HUES64 (cell line): ENCODE measurements around the gene MAGI1.

ENCODE experiments used
- H3K27ac ChIP-seq: 2 replicates; pipeline ENCODE4 v1.7.0; 2013; ENCODE audit warnings: low read depth, low read length, inconsistent platforms
- H3K27me3 ChIP-seq: 2 replicates; pipeline ENCODE4 v1.6.1; 2013; ENCODE audit warnings: mild to moderate bottlenecking, low read length; ENCODE audit not compliant: insufficient read depth
- H3K36me3 ChIP-seq: 2 replicates; pipeline ENCODE4 v1.6.1; 2013; ENCODE audit warnings: mild to moderate bottlenecking, low read length; ENCODE audit not compliant: insufficient read depth
- H3K4me1 ChIP-seq: 2 replicates; pipeline ENCODE4 v1.6.1; 2013; ENCODE audit warnings: mild to moderate bottlenecking, low read length, moderate library complexity; ENCODE audit not compliant: insufficient read depth
- H3K4me3 ChIP-seq: 2 replicates; pipeline ENCODE4 v1.5.1; 2013; ENCODE audit warnings: mild to moderate bottlenecking, low read length, moderate library complexity
- H3K9ac ChIP-seq: 2 replicates; pipeline ENCODE4 v1.6.1; 2013; ENCODE audit warnings: mild to moderate bottlenecking, low read depth, low read length
- H3K9me3 ChIP-seq: 2 replicates; pipeline ENCODE4 v1.6.1; 2013; ENCODE audit warnings: low read depth, low read length; ENCODE audit not compliant: insufficient read depth
- WGBS: fragments of 150-250, 120-280 bp; methylation state at CpG from one replicate; pipeline ENCODE4 v1.1.7; 2013; ENCODE audit warnings: missing lambda C conversion rate; 5-methylcytosine and 5-hydroxymethylcytosine counted together

The MAGI1 gene

GRCh38 chr3:65344846-65345245 lies 693.9 kb downstream of the MAGI1 start:
- Histone ChIP-seq H3K9me3 (no peaks in the 10 kb centered on the region), H3K4me1 (peaks cover 28% of the 10 kb centered on the region), H3K4me3 (no peak overlapping the region), H3K9ac (no peak overlapping the region), H3K27ac (peak overlapping the region; percentile 21; the same call in 1 of the 2 replicates), H3K36me3 (no peaks in the 10 kb centered on the region), H3K27me3 (no peaks in the 10 kb centered on the region)
- WGBS = 90% methylated on average over 2 of the region's 2 CpGs

- Histone ChIP-seq H3K27ac (peak overlapping the region; percentile 36; the same call in 1 of the 2 replicates), H3K27me3 (no peaks in the 10 kb centered on the region), H3K4me3 (no peak overlapping the region), H3K9me3 (no peaks in the 10 kb centered on the region), H3K4me1 (peaks cover 28% of the 10 kb centered on the region), H3K9ac (no peak overlapping the region), H3K36me3 (no peaks in the 10 kb centered on the region)
- 21% methylated on average over 2 of the region's 3 CpGs for WGBS
Measured at GRCh38 chr3:65344444-65344843, 694.3 kb downstream of the MAGI1 start.

- Histone ChIP-seq H3K9ac (no peak overlapping the region), H3K36me3 (no peaks in the 10 kb centered on the region), H3K9me3 (no peaks in the 10 kb centered on the region), H3K4me3 (no peak overlapping the region), H3K27me3 (no peaks in the 10 kb centered on the region), H3K27ac (no peak overlapping the region), H3K4me1 (peaks cover 28% of the 10 kb centered on the region)
- WGBS = 72% methylated on average over 4 of the region's 4 CpGs
Measured at GRCh38 chr3:65343736-65344135, 695.0 kb downstream of the MAGI1 start.

GRCh38 chr3:65343026-65343425 lies 695.7 kb downstream of the MAGI1 start:
- Histone ChIP-seq H3K36me3 (no peaks in the 10 kb centered on the region), H3K27ac (no peak overlapping the region), H3K4me3 (no peak overlapping the region), H3K27me3 (no peaks in the 10 kb centered on the region), H3K4me1 (peaks cover 28% of the 10 kb centered on the region), H3K9me3 (no peaks in the 10 kb centered on the region), H3K9ac (no peak overlapping the region)
- 77% methylated on average over 5 of the region's 6 CpGs for WGBS

DNA sequence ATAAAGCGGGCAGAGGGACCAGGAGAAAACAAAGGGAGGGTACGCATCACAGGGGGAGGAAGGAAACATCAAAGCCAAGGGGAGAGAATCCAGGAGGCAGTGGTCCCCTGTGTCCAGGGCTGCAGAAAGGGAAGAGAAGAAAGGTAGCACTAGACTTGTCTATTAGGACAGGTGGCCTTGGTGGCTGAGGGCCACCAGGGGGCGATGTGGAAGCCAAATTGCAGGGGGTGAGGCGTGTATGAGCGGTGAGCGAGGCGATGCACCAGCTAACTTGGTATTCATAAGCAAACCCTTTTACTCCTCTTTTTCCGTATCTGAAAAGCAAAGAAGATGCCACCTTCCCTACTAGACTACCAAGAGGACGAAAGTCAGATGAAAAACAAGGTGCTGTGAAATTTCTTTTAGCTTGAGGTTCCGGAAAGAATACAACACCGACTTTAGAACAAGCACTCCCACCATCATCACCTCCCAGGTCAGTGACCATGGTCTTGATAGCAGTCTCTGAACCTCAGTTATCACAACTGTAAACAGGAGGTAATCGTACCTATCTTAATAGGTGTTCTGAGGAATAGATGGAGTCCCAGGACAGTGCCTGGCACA lies 696.5 kb downstream of the MAGI1 start:
- WGBS = 49% methylated on average over 12 of the region's 12 CpGs
- no peak overlapping the region for H3K27ac ChIP-seq
- peaks cover 28% of the 10 kb centered on the region for H3K4me1 ChIP-seq
- no peak overlapping the region for H3K9ac ChIP-seq
- no peaks in the 10 kb centered on the region for H3K27me3 ChIP-seq
- no peak overlapping the region for H3K4me3 ChIP-seq
- no peaks in the 10 kb centered on the region for H3K36me3 ChIP-seq
- no peaks in the 10 kb centered on the region for H3K9me3 ChIP-seq

DNA sequence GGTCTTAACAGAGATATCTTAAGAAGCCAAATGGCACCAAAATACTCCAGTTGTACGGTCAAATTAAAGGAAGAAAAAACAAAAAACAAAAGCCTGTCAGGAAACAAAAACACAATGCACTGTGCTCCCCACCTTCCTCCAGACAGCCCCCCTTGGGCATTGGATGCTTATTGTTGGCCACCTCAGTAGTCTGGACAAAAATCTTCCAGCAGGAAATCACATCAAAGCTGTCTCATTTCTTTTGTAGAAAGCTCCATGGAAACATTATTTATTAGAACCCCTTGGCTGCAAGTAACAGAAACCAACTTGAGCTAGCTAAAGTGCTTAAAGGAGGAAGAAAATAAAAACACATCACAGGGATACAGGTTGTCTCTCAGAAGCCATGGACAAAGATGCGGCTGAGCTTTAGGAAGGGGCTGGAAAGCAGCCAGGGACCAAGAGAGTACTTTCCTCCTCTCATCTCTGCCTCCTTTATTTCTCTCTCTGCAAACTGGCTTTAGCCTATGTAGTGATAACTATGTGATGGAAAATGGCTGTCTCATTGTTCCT lies 699.5 kb downstream of the MAGI1 start:
- Histone ChIP-seq H3K36me3 (no peaks in the 10 kb centered on the region), H3K27ac (no peak overlapping the region), H3K27me3 (no peaks in the 10 kb centered on the region), H3K4me3 (no peak overlapping the region), H3K9me3 (no peaks in the 10 kb centered on the region), H3K9ac (no peak overlapping the region), H3K4me1 (peaks cover 19% of the 10 kb centered on the region)
- 98% methylated on average over 2 of the region's 2 CpGs for WGBS

DNA sequence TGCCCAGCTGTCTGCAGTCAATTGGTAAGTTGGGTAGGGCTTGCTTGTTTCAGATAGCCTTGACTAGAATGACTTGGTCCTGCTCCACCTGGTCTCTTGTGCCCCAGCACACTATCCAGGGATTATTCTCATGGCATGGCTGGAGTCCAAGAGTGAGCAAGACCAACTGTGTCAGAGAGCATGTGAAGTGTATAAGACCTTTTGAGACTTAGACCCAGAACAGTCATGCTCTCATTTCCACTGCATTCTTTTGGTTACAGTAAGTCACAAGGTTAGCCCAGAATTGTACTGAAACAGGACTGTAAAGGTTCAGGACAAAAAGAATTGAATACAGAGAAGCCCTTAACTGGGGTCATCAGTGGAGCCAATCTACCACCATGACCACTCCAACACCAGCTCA lies 700.1 kb downstream of the MAGI1 start:
- peaks cover 12% of the 10 kb centered on the region for H3K4me1 ChIP-seq
- no peaks in the 10 kb centered on the region for H3K9me3 ChIP-seq
- no peaks in the 10 kb centered on the region for H3K27me3 ChIP-seq
- H3K4me3 ChIP-seq = no peak overlapping the region
- H3K27ac ChIP-seq = no peak overlapping the region
- no peak overlapping the region for H3K9ac ChIP-seq
- H3K36me3 ChIP-seq = no peaks in the 10 kb centered on the region

- H3K27ac ChIP-seq = no peak overlapping the region
- H3K27me3 ChIP-seq = no peaks in the 10 kb centered on the region
- H3K9me3 ChIP-seq = no peaks in the 10 kb centered on the region
- WGBS = 95% methylated on average over 3 of the region's 3 CpGs
- no peak overlapping the region for H3K9ac ChIP-seq
- no peaks in the 10 kb centered on the region for H3K36me3 ChIP-seq
- no peak overlapping the region for H3K4me3 ChIP-seq
- no peaks in the 10 kb centered on the region for H3K4me1 ChIP-seq
Measured at GRCh38 chr3:65335587-65335986, 703.1 kb downstream of the MAGI1 start.

GRCh38 chr3:65334045-65334665 lies 704.6 kb downstream of the MAGI1 start:
- Histone ChIP-seq H3K27me3 (no peaks in the 10 kb centered on the region), H3K9ac (no peak overlapping the region), H3K9me3 (no peaks in the 10 kb centered on the region), H3K4me3 (no peak overlapping the region), H3K36me3 (no peaks in the 10 kb centered on the region), H3K4me1 (no peaks in the 10 kb centered on the region), H3K27ac (no peak overlapping the region)
- WGBS = 79% methylated on average over 1 of the region's 1 CpG

DNA sequence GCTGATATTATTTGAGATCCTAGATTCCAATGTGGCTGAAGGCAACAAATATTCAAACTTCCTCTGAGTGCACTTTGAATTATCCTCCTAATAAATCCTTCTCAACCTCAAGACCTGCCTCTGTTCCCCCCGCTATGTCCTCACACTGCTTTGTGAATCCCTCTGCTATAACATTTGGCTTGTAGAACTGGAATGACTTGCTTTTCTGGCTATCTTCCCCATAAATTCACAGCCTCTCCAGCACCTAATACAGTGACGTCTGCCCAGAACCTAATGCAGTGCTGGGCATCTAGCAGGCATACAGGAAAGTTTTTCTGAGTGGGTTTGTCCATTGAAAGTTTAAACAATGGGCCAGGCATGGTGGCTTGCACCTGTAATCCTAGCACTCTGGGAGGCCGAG lies 707.0 kb downstream of the MAGI1 start:
- no peak overlapping the region for H3K9ac ChIP-seq
- H3K27me3 ChIP-seq = no peaks in the 10 kb centered on the region
- no peaks in the 10 kb centered on the region for H3K36me3 ChIP-seq
- no peak overlapping the region for H3K4me3 ChIP-seq
- 78% methylated on average over 3 of the region's 3 CpGs for WGBS
- H3K9me3 ChIP-seq = no peaks in the 10 kb centered on the region
- no peaks in the 10 kb centered on the region for H3K4me1 ChIP-seq
- H3K27ac ChIP-seq = no peak overlapping the region

DNA sequence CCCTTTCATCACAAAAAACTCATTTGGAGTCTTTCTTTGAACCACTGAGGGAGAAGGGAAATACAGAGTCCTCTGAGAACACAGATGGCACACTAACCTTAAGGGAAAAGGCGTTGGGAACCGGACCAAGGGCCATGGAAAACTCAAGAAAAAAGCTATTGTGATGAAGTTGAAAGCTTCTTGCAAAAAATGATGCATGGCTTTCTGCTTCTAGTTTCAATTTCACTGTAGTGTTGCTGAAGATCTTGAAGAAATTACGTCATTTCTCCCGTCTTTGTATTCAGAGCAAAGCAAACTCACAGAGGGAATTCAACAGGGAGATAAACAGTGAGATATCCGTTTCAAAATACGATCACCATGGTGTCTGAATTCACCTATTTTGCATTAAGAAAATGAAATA lies 708.6 kb downstream of the MAGI1 start:
- 92% methylated on average over 6 of the region's 6 CpGs for WGBS
- no peaks in the 10 kb centered on the region for H3K27me3 ChIP-seq
- no peaks in the 10 kb centered on the region for H3K36me3 ChIP-seq
- no peaks in the 10 kb centered on the region for H3K4me1 ChIP-seq
- H3K9me3 ChIP-seq = no peaks in the 10 kb centered on the region
- H3K4me3 ChIP-seq = no peak overlapping the region
- H3K9ac ChIP-seq = no peak overlapping the region
- H3K27ac ChIP-seq = no peak overlapping the region
